GM15510 (cell line): ENCODE data around the gene MMP17.

Source experiments
- POLR2A ChIP-seq: IDR thresholded peaks from 3 replicates; pipeline ENCODE4 v1.6.1; 2011; ENCODE audit warnings: borderline replicate concordance; ENCODE audit not compliant: insufficient read length; ENCODE audit errors: extremely low read depth

MMP17 gene

GRCh38 chr12:131795690-131796410 lies 32.3 kb upstream of the MMP17 start:
- no peak for TF ChIP-seq POLR2A

GRCh38 chr12:131796411-131796736 lies 31.8 kb upstream of the MMP17 start:
- no peak for TF ChIP-seq POLR2A

GRCh38 chr12:131796754-131797587 lies 31.2 kb upstream of the MMP17 start:
- TF ChIP-seq POLR2A = no peak

GRCh38 chr12:131797588-131797934 lies 30.6 kb upstream of the MMP17 start:
- no peak for TF ChIP-seq POLR2A

- TF ChIP-seq POLR2A = no peak
Observed at GRCh38 chr12:131799195-131799594, 29.0 kb upstream of the MMP17 start.

GRCh38 chr12:131799828-131800593 lies 28.2 kb upstream of the MMP17 start:
- TF ChIP-seq POLR2A = no peak

GRCh38 chr12:131800594-131801135 lies 27.5 kb upstream of the MMP17 start:
- no peak for TF ChIP-seq POLR2A

GRCh38 chr12:131801254-131801866 lies 26.8 kb upstream of the MMP17 start:
- TF ChIP-seq POLR2A = no peak

- no peak for TF ChIP-seq POLR2A
Observed at GRCh38 chr12:131803961-131804521, 24.2 kb upstream of the MMP17 start.

- no peak for TF ChIP-seq POLR2A
Observed at GRCh38 chr12:131805421-131805820, 22.8 kb upstream of the MMP17 start.

GRCh38 chr12:131806674-131807073 lies 21.5 kb upstream of the MMP17 start:
- TF ChIP-seq POLR2A = no peak

- TF ChIP-seq POLR2A = peak; percentile 46
Observed at GRCh38 chr12:131808744-131809371, 19.3 kb upstream of the MMP17 start.

- TF ChIP-seq POLR2A = no peak
Observed at GRCh38 chr12:131810726-131811125, 17.5 kb upstream of the MMP17 start.

GRCh38 chr12:131815131-131815530 lies 13.1 kb upstream of the MMP17 start:
- TF ChIP-seq POLR2A = no peak
